ENCODE results near the gene RNF180. TPM values are rescaled to one million over a fixed set of nuclear protein-coding genes. Genes with fewer than 3 reads are reported as not detected.

RNF180 gene, protein sequence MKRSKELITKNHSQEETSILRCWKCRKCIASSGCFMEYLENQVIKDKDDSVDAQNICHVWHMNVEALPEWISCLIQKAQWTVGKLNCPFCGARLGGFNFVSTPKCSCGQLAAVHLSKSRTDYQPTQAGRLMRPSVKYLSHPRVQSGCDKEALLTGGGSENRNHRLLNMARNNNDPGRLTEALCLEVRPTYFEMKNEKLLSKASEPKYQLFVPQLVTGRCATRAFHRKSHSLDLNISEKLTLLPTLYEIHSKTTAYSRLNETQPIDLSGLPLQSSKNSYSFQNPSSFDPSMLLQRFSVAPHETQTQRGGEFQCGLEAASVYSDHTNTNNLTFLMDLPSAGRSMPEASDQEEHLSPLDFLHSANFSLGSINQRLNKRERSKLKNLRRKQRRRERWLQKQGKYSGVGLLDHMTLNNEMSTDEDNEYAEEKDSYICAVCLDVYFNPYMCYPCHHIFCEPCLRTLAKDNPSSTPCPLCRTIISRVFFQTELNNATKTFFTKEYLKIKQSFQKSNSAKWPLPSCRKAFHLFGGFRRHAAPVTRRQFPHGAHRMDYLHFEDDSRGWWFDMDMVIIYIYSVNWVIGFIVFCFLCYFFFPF
- total RNA-seq = 3.5 and 5.3 TPM in 2 replicates
- long read RNA-seq, full-length matches to known transcripts = 17 of 28 reads
- long read RNA-seq, partial matches to known transcripts = 6 of 28 reads
- long read RNA-seq, other reads (novel, unspliced or antisense) = 5 of 28 reads

DNA sequence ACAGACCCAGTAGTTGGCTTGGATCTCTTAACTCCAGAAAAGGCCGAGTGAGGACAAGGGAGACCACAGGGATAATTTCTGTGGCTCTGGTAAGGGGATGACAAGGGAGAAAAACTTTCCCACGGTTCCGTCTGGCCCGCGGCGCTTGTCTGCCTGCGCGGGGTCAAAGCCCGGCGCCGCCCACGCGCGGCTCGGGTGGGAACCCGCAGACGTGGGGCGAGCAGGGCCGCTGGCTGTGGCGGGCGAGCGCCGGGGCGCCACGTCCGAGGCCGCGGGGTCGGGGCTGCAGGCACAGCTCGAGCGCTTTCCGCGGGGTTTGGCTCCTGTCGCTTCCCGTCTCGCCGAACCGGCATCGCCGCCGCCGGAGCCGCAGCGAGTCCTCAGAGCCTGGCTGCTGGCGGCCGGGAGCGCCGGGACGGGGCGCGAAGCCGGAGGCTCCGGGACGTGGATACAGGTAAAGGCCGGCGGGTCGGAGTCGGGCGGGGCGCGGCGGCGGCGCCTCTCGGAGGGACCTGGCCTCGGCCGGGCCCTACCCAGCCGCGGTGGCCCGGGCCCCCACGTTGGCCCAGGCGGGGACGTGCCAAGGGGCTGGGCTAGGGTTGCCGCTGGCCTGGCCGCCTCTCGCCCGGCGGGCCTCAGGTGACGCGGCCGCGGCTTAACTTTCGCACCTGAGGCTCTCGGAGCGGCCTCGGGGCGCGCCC lies at the start of gene RNF180:
Gene RNF180, plus strand, starts transcription at position 344 of the 701 bp plus-strand sequence. CDS start 34,965 bp downstream, outside the sequence.
- DNase-seq (ENCODE audit: extremely low spot score, unreplicated experiment) = peak; percentile 86
- TF ChIP-seq, protein P1, sequence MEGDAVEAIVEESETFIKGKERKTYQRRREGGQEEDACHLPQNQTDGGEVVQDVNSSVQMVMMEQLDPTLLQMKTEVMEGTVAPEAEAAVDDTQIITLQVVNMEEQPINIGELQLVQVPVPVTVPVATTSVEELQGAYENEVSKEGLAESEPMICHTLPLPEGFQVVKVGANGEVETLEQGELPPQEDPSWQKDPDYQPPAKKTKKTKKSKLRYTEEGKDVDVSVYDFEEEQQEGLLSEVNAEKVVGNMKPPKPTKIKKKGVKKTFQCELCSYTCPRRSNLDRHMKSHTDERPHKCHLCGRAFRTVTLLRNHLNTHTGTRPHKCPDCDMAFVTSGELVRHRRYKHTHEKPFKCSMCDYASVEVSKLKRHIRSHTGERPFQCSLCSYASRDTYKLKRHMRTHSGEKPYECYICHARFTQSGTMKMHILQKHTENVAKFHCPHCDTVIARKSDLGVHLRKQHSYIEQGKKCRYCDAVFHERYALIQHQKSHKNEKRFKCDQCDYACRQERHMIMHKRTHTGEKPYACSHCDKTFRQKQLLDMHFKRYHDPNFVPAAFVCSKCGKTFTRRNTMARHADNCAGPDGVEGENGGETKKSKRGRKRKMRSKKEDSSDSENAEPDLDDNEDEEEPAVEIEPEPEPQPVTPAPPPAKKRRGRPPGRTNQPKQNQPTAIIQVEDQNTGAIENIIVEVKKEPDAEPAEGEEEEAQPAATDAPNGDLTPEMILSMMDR (IDR thresholded peaks at IDR 0.05) = no peak
- Mint-ChIP-seq H3K27me3 (ENCODE audit: unreplicated experiment) (peaks cover 58% of the 10 kb centered on the region), H3K36me3 (ENCODE audit: unreplicated experiment) (no peaks in the 10 kb centered on the region), H3K9me3 (ENCODE audit: unreplicated experiment) (no peaks in the 10 kb centered on the region), H3K4me1 (ENCODE audit: unreplicated experiment) (peaks cover 7% of the 10 kb centered on the region), H3K27ac (ENCODE audit: unreplicated experiment) (no peak within 1 kb of the TSS), H3K4me3 (ENCODE audit: unreplicated experiment) (peak within 1 kb of the TSS; percentile 79)

DNA sequence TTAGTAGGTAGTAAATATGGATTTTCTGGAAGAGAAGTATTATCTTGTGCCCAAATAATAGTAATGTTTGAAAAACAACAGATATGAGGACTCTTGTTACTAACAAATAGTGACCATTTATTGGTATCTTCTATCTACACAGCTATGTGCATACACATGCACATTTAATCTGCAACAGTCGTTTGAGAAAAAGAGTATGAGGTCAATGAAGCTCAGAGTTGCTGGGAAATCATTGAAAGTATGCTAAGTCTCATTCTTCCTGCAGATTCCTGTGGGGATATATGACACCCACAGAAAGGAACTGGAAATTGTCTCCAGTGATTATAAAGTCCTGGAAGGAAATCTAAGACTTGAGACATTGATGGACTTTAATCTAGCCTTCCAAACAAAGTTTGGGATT lies 40.1 kb upstream of the RNF180 start:
- H3K36me3 Mint-ChIP-seq (ENCODE audit: unreplicated experiment) = no peaks in the 10 kb centered on the region
- TF ChIP-seq, protein P1 (IDR thresholded peaks at IDR 0.05) = no peak
- H3K4me3 Mint-ChIP-seq (ENCODE audit: unreplicated experiment) = no peak overlapping the region
- H3K27me3 Mint-ChIP-seq (ENCODE audit: unreplicated experiment) = peaks cover 2% of the 10 kb centered on the region
- DNase-seq (ENCODE audit: extremely low spot score, unreplicated experiment) = no peak
- no peak overlapping the region for H3K27ac Mint-ChIP-seq (ENCODE audit: unreplicated experiment)
- H3K4me1 Mint-ChIP-seq (ENCODE audit: unreplicated experiment) = no peaks in the 10 kb centered on the region
- H3K9me3 Mint-ChIP-seq (ENCODE audit: unreplicated experiment) = peaks cover 4% of the 10 kb centered on the region

DNA sequence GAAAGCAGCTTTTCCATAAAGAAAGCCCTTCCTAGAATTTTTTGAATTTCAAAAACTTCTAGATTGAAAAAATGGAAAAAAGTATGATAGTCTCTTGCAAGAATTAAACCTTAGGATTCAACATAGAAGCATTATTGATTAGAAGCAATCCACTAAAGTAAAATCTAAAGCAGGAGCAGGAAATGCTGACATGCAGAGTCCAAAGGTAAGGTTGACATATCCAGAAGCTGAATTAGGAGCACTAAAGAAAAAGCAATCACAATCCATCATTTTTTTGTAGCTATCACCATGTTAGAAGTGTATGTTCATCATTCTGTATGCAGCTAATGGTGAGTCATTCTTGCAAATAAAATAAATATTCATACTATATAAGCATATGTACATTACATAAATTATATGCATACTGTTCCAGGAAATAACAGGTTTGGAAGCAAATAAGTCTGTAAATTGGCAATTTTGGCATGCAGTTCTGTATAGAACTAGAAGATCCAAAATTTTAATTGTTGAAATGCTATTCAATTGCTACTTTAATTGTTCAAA lies 39.4 kb upstream of the RNF180 start:
- Mint-ChIP-seq H3K27ac (ENCODE audit: unreplicated experiment) (no peak overlapping the region), H3K9me3 (ENCODE audit: unreplicated experiment) (peaks cover 4% of the 10 kb centered on the region), H3K36me3 (ENCODE audit: unreplicated experiment) (no peaks in the 10 kb centered on the region), H3K4me3 (ENCODE audit: unreplicated experiment) (no peak overlapping the region), H3K27me3 (ENCODE audit: unreplicated experiment) (peaks cover 2% of the 10 kb centered on the region), H3K4me1 (ENCODE audit: unreplicated experiment) (no peaks in the 10 kb centered on the region)
- DNase-seq (ENCODE audit: extremely low spot score, unreplicated experiment) = no peak
- TF ChIP-seq, protein P1 (IDR thresholded peaks at IDR 0.05) = no peak

DNA sequence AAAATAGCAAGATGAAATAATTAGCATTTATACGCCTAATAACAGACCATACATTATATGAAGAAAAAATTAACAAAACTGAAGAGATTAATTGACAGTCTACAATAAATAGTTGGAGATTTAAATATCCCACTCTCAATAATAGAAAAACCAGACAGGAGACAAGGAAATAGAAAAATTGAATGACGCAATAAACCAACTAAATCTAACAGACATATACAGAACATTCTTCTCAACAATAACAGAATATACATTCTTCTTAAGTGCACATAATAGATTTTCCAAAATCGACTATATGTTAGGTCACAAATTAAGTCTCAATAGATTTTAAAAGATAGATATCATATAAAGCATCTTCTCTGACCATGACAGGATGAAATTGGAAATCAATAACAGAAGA lies 25.6 kb upstream of the RNF180 start:
- Mint-ChIP-seq H3K27ac (ENCODE audit: unreplicated experiment) (no peak overlapping the region), H3K9me3 (ENCODE audit: unreplicated experiment) (peaks cover 7% of the 10 kb centered on the region)
- DNase-seq (ENCODE audit: extremely low spot score, unreplicated experiment) = no peak

More for the DNA sequence above, 25.6 kb upstream of the RNF180 start:
- Mint-ChIP-seq H3K4me3 (ENCODE audit: unreplicated experiment) (no peak overlapping the region), H3K27me3 (ENCODE audit: unreplicated experiment) (peaks cover 8% of the 10 kb centered on the region), H3K36me3 (ENCODE audit: unreplicated experiment) (no peaks in the 10 kb centered on the region), H3K4me1 (ENCODE audit: unreplicated experiment) (no peaks in the 10 kb centered on the region)
- TF ChIP-seq, protein P1 (IDR thresholded peaks at IDR 0.05) = no peak
